ENCODE measurements around the gene AP4S1.

DNA sequence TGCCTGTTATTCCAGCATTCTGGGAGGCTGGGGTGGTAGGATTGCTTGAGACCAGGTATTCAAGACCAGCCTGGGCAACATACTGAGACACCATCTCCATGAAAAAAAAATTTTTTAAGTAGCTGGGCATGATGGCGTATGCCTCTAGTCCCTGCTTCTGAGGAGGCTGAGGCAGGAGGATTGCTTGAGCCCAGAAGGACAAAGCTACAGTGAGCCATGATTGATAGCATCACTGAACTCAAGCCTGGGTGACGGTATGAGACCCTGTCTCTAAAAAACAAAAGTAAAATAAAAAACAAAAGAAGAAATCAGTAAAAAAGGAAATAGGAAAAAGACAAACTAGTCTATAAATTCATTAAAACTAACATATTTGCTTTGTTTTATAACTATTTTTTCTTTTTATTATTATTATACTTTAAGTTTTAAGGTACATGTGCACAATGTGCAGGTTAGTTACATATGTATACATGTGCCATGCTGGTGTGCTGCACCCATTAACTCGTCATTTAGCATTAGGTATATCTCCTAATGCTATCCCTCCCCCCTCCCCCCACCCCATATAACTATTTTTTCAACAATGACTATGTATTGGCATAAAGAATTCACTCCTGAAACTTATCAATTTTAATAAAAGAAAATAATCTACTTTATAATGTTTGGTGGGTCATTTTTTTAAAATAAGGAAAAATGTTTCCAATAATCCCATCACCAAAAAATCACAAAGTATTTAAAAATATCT is 15.4 kb upstream of the AP4S1 start:
- TF ChIP-seq, protein P1, sequence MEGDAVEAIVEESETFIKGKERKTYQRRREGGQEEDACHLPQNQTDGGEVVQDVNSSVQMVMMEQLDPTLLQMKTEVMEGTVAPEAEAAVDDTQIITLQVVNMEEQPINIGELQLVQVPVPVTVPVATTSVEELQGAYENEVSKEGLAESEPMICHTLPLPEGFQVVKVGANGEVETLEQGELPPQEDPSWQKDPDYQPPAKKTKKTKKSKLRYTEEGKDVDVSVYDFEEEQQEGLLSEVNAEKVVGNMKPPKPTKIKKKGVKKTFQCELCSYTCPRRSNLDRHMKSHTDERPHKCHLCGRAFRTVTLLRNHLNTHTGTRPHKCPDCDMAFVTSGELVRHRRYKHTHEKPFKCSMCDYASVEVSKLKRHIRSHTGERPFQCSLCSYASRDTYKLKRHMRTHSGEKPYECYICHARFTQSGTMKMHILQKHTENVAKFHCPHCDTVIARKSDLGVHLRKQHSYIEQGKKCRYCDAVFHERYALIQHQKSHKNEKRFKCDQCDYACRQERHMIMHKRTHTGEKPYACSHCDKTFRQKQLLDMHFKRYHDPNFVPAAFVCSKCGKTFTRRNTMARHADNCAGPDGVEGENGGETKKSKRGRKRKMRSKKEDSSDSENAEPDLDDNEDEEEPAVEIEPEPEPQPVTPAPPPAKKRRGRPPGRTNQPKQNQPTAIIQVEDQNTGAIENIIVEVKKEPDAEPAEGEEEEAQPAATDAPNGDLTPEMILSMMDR (IDR thresholded peaks at IDR 0.05), result no peak
- TF ChIP-seq POLR2A (IDR thresholded peaks at IDR 0.05), result no peak

Data from stomach (tissue), 4 donors.